Duodenal mucosa (tissue), 2 donors: ENCODE measurements around the gene CD274.

Source experiments
- H3K27ac ChIP-seq: one replicate; pipeline ENCODE4 v1.7.0; 2013; ENCODE audit warnings: low read depth, low read length
- H3K27me3 ChIP-seq, 2 donors: one replicate each; pipeline ENCODE4 v1.7.0; 2013; ENCODE audit warnings: low read length in 2 of 2, control low read depth in 1 of 2; ENCODE audit not compliant: insufficient read depth in 2 of 2, control insufficient read depth in 1 of 2
- H3K36me3 ChIP-seq, 2 donors: one replicate each; pipeline ENCODE4 v1.7.0; 2013; ENCODE audit warnings: low read length in 2 of 2, control low read depth in 1 of 2; ENCODE audit not compliant: insufficient read depth in 2 of 2, control insufficient read depth in 1 of 2
- H3K4me1 ChIP-seq, 2 donors: one replicate each; pipeline ENCODE4 v1.7.0; 2013; ENCODE audit warnings: low read length in 2 of 2, control low read depth in 1 of 2; ENCODE audit not compliant: insufficient read depth in 2 of 2, control insufficient read depth in 1 of 2
- H3K4me3 ChIP-seq, 2 donors: one replicate each; pipeline ENCODE4 v1.7.0; 2013; ENCODE audit warnings: low read length in 2 of 2, low read depth in 1 of 2
- H3K9ac ChIP-seq, 2 donors: one replicate each; pipeline ENCODE4 v1.7.0; 2013; ENCODE audit warnings: low read length in 2 of 2, low read depth in 1 of 2
- H3K9me3 ChIP-seq, 2 donors: one replicate each; pipeline ENCODE4 v1.7.0; 2013; ENCODE audit warnings: low read length in 2 of 2, control low read depth in 1 of 2; ENCODE audit not compliant: control insufficient read depth in 1 of 2

Gene CD274

DNA sequence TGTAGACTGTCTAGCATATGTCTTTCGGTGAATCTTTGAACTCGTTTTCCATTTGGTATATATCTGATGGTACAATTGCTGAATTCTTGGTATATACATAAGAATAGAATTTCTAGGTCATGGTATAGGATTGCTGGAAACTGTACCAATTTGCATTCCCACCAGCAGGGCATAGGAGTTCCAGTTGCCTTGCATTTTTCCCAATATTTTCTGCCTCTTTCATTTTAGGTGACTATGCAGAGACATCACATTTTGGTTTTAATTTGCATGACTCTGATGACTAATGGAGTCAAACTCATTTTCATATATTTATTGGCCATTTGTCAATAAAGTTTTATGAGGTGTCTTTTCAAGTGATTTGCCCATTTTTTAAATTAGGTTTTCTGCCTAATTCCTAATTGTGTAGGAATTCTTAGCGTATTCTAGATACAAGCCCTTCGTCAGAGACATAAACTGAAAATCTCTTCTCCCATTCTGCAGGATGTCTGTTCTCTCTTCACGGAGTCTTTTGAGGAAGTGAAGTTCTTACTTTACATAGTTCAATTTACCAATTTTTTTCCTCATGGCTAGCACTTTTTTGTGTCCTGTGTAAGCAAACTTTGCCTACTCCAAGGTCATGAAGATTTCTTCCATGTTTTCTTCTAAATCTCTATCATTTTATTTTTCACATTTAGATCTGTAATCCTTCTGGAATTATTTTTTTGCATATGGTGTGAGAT, 31.1 kb downstream of the CD274 start:
- Histone ChIP-seq H3K9ac (no peak overlapping the region), H3K27ac (no peak overlapping the region), H3K36me3 (no peaks in the 10 kb centered on the region), H3K9me3 (no peaks in the 10 kb centered on the region), H3K4me3 (no peak overlapping the region), H3K27me3 (no peaks in the 10 kb centered on the region), H3K4me1 (no peaks in the 10 kb centered on the region)

GRCh38 chr9:5482194-5482593, 31.9 kb downstream of the CD274 start:
- H3K9ac ChIP-seq: no peak overlapping the region
- no peak overlapping the region for H3K4me3 ChIP-seq
- no peaks in the 10 kb centered on the region for H3K4me1 ChIP-seq
- no peak overlapping the region for H3K27ac ChIP-seq
- H3K9me3 ChIP-seq: no peaks in the 10 kb centered on the region
- no peaks in the 10 kb centered on the region for H3K27me3 ChIP-seq
- H3K36me3 ChIP-seq: no peaks in the 10 kb centered on the region

GRCh38 chr9:5483306-5483705, 33.0 kb downstream of the CD274 start:
- no peak overlapping the region for H3K4me3 ChIP-seq
- H3K36me3 ChIP-seq: no peaks in the 10 kb centered on the region
- H3K27me3 ChIP-seq: no peaks in the 10 kb centered on the region
- no peaks in the 10 kb centered on the region for H3K9me3 ChIP-seq
- no peak overlapping the region for H3K9ac ChIP-seq
- H3K4me1 ChIP-seq: no peaks in the 10 kb centered on the region
- H3K27ac ChIP-seq: no peak overlapping the region

GRCh38 chr9:5485378-5486085, 35.2 kb downstream of the CD274 start:
- H3K36me3 ChIP-seq: no peaks in the 10 kb centered on the region
- H3K27ac ChIP-seq: no peak overlapping the region
- H3K9me3 ChIP-seq: no peaks in the 10 kb centered on the region
- H3K27me3 ChIP-seq: no peaks in the 10 kb centered on the region
- H3K4me1 ChIP-seq: no peaks in the 10 kb centered on the region
- H3K9ac ChIP-seq: no peak overlapping the region
- H3K4me3 ChIP-seq: no peak overlapping the region

DNA sequence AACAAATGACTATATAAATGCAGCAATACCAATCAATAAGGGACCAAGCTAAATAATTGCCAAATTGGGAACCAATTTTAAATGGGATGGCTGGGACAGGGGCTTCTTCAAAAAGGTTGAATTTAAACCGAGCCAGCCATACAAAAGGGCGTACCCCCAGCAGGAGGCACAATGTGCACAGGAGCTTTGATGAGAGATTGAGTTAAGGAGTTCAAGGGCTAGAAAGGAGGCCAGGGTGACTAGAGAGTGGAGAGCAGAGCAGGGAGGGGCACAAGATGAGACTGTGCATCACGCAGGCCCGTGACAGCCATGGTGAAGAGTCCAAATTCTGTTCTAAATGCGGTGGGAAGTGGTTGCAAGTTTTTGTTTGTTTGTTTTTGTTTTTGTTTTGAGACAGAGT, 36.6 kb downstream of the CD274 start:
- Histone ChIP-seq H3K9ac (no peak overlapping the region), H3K27ac (no peak overlapping the region), H3K36me3 (no peaks in the 10 kb centered on the region), H3K9me3 (no peaks in the 10 kb centered on the region), H3K27me3 (no peaks in the 10 kb centered on the region), H3K4me1 (no peaks in the 10 kb centered on the region), H3K4me3 (no peak overlapping the region)

- Histone ChIP-seq H3K9me3 (no peaks in the 10 kb centered on the region), H3K36me3 (no peaks in the 10 kb centered on the region), H3K27ac (no peak overlapping the region), H3K4me3 (no peak overlapping the region), H3K27me3 (no peaks in the 10 kb centered on the region), H3K9ac (no peak overlapping the region), H3K4me1 (no peaks in the 10 kb centered on the region)
Observed at GRCh38 chr9:5488221-5489008, 38.1 kb downstream of the CD274 start.

DNA sequence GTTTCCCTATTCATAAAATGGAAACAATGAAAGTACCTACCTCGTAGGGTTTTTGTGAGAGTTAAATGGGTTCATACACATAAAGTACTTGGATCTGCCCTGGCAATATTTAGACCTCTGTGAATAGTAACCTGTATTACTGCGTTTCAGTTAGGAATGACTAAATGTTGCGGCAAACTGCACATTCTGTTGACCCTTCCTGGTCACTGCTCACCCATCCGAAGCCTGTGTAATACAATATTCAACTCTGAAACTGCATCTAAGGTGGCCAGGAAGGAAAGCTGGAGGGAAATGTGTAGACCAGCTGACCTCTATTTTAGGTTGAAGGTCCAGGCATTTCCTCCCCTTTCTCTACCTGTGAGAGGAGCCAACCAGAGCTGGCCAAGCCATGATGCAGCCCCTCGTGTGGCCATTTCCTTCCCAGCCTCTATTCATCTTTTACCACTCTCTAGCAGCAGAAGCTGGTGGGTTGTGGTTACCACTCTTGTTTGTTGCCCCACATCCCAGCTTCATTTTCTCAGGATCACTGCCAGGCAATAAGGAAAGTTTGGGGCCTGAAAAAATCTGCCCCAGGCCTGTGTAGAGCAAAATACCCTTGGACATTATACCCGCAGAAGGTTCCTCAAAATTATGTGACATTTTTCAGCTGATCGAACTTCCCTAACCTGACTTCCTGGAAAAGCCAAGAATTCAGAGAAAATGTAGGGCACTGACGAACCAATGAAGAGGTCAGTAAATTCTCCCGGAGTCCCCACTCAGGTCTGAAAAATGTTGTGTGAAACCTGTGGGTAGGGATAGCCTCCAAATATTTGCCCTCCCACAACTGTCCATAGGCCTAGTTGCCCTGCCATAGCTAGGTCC, 39.5 kb downstream of the CD274 start:
- Histone ChIP-seq H3K36me3 (no peaks in the 10 kb centered on the region), H3K4me3 (no peak overlapping the region), H3K9me3 (no peaks in the 10 kb centered on the region), H3K27ac (no peak overlapping the region), H3K9ac (no peak overlapping the region), H3K4me1 (no peaks in the 10 kb centered on the region), H3K27me3 (no peaks in the 10 kb centered on the region)

DNA sequence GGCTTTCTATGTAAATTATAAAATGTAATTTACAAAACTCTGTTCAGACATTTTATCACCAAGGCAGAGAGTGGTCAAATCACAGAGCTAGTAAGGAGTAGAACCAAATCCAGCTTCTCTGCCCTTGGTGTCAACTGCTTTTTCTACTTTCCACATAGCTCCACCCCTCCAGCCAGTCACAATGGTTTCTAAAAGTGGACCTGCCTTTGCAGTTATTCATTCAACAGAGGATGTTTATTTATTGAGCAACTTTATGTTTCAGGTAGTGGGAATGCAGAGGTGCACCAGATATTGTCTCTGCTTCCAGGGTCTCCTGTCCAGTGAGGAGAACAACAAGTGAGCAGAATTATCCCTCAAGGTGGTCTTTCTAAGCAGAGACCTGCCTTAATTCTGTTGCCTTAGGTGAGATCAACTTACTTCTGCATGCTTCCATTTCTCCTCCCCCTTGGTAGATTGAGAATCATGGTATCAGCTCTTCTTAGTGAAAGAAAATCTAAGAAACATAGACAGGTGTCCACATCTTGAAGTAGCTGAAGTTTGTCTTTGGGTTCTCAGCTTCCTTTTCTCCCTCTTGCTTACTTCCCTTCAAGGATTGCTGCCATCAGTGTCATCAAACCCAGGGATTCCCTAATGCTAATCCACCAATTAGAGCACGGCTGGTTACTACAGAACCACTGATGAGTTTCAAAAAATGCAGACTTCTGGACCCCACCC, 42.8 kb downstream of the CD274 start:
- no peaks in the 10 kb centered on the region for H3K9me3 ChIP-seq
- H3K4me3 ChIP-seq: no peak overlapping the region
- H3K27me3 ChIP-seq: no peaks in the 10 kb centered on the region
- H3K4me1 ChIP-seq: no peaks in the 10 kb centered on the region
- H3K27ac ChIP-seq: no peak overlapping the region
- no peaks in the 10 kb centered on the region for H3K36me3 ChIP-seq
- no peak overlapping the region for H3K9ac ChIP-seq

- H3K9me3 ChIP-seq: no peaks in the 10 kb centered on the region
- peak overlapping the region; percentile 51 for H3K27ac ChIP-seq
- H3K27me3 ChIP-seq: no peaks in the 10 kb centered on the region
Observed at GRCh38 chr9:5493679-5494511, 43.6 kb downstream of the CD274 start.

More at GRCh38 chr9:5493679-5494511, 43.6 kb downstream of the CD274 start:
- H3K36me3 ChIP-seq: no peaks in the 10 kb centered on the region
- H3K4me3 ChIP-seq: no peak overlapping the region
- H3K9ac ChIP-seq: no peak overlapping the region
- H3K4me1 ChIP-seq: no peaks in the 10 kb centered on the region
